SK-N-MC (cell line): Measurements from ENCODE around the gene SP5.

Experiments
- EZH2 ChIP-seq: fragments of 200-600 bp; sonication (generic); IDR thresholded peaks from one replicate; pipeline ENCODE4 v1.6.1; 2017; ENCODE audit warnings: antibody characterized with exemption
- FOXP2 ChIP-seq: optimal IDR thresholded peaks from 2 replicates; pipeline ENCODE3; 2011; ENCODE audit warnings: mild to moderate bottlenecking, moderate library complexity; ENCODE audit not compliant: insufficient read depth; ENCODE audit errors: extremely low read length, control extremely low read depth
- POLR2AphosphoS5 ChIP-seq: IDR thresholded peaks from 2 replicates; pipeline ENCODE4 v1.6.1; 2012; ENCODE audit warnings: mild to moderate bottlenecking, low read depth, low read length, borderline replicate concordance

DNA sequence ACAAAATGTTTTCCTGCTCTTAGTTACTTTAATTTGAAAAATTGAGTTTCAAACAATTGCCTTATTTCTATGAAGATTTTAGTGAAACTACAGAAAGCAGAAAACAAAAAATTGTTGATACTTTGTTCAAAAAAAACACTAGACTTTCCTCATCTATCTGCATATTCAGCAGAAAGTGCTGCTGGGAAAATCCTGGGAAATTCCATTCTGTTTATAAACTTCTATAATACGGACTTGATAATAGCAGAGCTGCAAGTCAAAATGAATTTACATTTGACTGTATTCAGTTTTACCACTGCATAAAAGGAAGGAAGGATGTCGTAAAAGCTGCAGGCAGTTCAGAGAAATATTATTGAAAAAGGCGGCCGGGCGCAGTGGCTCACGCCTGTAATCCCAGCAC, 30.2 kb downstream of the SP5 start:
- TF ChIP-seq POLR2AphosphoS5, result no peak
- TF ChIP-seq EZH2, result no peak
- no peak for TF ChIP-seq FOXP2
